Lung microvascular endothelial cell (primary cell): ENCODE measurements around the gene NCEH1. TPM values are rescaled to one million over a fixed set of nuclear protein-coding genes. Genes with fewer than 3 reads are reported as not detected.

Source experiments
- DNase-seq, 2 donors: peaks; one replicate each; pipeline versions ENCODE4 v3.0.0 to v3.0.0-alpha.2; 2010; ENCODE audit warnings: low read depth in 2 of 2
- total RNA-seq: library from RNA; depleted of rRNA; stranded (reverse); fragments of >200 nt; gene quantifications from 2 replicates; pipeline ENCODE4 v1.2.1, GENCODE V29; 2014

Gene NCEH1
- total RNA-seq, 1 donor from 2014 or later, result 3.2 TPM

DNA sequence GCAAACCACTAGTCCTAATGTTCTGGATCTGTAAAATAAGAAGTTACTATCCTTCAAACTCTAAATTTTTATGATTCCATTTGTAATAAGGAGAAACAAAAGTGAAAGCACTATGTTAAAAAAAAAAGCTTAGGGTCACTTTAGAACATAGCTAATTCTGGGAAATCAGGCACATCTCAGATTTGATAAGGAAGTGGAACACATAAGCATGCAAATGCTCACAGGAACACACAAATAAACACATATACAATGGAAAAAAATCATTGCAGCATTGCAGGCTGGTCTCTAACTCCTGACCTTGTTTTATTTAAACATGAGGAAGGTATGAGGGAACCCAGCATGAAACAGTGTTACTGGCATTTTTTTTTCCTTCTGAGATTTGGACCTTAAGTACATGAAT, 124.4 kb downstream of the NCEH1 start:
- peak; percentile 41 to 44 for DNase-seq

DNA sequence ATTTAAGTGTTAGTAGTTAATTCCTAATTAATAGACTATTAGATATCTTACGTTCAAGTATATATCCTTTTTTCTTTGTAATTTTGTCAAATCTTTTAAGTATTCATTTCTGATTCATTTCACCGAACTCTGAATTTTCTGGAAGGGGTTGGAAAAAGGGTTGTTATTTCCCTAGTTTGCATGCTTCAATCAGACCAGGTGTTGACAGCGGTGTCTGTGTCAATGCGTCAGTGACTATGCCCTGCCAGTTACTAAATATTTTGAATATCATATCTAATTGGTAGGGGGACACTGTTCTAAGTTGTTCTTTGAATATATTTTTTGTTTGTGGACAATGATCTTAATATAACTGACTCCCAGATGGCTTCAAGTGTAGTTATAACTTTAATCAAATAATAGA, 124.9 kb downstream of the NCEH1 start:
- DNase-seq, result peak in 1 of 2 donors; percentile 40

DNA sequence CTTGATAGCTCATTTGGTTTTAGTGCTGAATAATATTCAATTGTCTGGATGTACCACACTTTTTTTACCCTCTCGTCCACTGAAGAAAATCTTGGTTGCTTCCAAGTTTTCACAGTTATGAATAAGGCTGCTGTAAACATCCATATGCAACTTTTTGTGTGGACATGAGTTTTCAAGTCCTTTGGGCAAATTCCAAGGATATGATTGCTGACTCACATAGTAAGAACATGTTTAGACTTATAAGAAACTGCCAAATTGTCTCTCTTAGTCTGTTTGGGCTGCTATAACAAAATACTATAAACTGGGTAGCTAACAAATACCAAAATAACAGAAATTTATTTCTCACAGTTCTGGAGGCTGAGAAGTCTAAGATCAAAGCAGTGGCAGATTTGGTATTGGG, 128.2 kb downstream of the NCEH1 start:
- DNase-seq, result peak in 1 of 2 donors; percentile 17

DNA sequence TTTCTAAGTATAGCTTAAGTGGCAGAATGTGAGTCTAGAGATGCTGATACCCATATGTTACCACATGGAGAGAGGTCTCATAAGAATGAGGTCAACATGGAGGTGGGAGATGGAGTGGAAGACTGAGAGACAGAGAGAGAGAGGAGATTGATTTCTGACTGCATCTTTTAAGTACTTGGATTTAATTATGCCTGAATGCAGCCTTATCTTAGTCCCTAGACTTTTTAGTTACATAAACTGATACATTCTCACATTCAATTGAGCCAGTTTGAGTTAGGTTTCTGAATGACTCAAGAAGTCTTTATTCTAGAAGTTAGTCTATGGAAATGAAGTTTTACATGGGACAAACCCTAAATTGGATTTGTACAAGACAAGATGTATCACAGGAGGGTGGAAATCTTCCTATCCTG, 129.1 kb downstream of the NCEH1 start:
- no peak for DNase-seq

DNA sequence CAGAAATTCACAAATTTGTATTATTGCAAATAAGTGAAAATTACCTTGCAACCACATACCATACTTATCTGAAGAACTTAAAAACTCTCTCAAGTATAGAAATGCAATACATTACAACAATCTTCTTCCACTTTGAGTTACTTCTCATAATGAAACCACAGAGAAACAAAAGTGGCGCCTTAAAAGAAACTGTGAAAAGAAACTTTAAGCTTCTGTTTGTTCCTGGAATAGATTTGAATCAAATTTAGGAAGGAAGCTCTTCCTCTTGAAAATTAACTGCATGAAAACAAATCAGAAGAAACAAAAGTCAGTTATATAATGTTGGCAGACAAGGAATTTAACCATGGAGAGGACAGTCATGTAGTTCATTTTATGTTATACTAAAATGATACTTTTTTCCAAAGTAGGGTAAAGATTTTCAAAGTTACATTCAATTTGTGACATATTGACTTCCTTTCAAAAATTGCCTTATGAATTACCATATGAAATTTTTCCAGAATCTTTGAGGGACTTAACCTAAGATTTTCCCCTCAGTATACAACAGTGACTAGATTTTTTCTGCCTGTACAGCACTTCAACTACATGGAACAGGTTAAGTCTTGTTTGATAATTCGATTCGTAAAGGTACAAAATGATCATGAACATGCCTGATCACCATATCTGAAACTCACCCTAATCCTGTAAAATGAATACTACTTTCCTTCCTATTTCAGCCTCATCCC, 130.0 kb downstream of the NCEH1 start:
- DNase-seq, result peak in 1 of 2 donors; percentile 8

Other genes with a start within 250 kb of the NCEH1 start
- 69.1 and 91.1 TPM in 2 replicates for gene TNFSF10, start 187.6 kb downstream of the NCEH1 start, total RNA-seq
- gene ECT2, start 39.7 kb upstream of the NCEH1 start, total RNA-seq, result 15.1 and 18.5 TPM in 2 replicates